T-helper 22 cell (primary cell): Measurements from ENCODE around the gene RGS7.
"Not testable (repeated sequence)": the region's sequence is repeated elsewhere in the genome, so short reads cannot be mapped to it uniquely, and the experiment has no call there.

ENCODE experiments used
- DNase-seq: peaks from one replicate; pipeline ENCODE4 v3.0.0-alpha.2; 2020; ENCODE audit warnings: low read depth

Gene RGS7

DNA sequence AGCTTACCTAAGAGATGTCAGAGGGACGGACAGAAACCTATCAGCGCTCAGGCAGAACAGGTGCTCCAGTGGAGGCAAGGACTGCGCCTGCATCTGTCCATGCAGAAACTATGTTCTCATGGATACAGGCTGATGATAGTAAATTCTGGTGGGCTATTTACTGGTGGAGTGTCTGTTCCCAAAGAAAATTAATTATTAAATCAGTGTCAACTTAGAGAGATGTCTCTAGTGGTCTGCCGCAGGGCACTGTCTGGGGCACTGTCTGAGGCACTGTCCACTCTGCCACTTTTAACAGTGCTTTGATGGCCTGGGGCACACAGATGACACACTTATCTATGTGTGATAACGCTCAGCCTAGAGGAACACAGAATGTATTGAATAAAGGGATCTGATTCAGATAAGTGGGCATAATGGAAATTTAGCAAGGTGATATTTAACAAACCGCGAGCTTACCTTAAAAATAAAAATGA is 148.1 kb downstream of the RGS7 start:
- DNase-seq, result no peak

DNA sequence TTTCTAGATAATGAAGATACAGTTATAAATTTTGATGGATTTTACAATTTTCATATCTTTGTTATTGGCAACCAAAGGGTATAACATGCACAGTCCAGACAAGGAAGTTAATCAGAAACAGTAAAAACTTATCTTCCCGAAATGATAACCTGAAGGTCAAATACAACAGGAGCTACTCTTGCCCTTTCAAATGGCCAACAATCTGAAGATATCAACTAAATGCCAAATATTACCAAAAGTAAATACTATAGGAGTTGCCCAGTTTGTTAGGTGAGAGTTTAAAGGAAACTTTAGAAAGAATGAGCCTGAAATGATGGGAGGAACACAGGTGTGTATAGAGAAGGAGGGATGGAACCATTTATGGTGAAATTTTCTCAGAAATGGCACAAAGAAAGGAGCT is 153.2 kb downstream of the RGS7 start:
- no peak for DNase-seq

DNA sequence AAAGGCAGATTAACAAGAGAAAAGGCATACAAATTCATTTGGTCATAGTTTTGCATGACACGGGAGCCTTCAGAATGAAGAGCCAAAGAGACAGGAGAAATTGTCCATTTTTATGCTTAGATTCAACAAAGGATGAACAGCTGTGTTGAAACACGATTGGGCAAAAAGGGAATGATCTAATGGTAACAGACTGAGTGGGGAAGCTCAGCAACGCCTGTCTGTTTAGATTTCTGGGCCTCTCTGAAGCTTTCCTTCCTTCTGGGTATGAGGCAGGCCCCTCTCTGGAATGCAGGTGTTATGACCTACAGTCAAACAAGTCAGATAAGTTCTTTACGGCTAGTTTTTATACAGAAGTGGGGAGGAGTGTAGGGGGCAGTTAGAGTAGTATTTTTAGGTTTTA is 154.6 kb downstream of the RGS7 start:
- DNase-seq, result no peak

DNA sequence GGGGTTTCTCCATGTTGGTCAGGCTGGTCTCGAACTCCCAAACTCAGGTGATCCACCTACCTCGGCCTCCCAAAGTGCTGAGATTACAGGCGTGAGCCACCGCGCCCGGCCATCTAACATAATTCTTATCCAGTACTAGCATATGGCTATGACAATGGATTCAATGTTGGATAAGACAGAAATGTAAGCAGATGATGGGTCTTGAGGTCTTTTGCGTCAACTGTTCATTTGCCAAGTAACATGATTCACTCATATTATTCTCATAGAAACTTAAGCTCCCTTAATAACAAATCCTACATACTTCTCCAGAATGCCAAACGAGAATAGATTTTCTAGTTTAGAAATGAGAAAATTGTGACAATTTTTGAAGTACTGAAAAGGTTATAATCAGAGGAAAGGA is 170.3 kb downstream of the RGS7 start:
- no peak for DNase-seq

DNA sequence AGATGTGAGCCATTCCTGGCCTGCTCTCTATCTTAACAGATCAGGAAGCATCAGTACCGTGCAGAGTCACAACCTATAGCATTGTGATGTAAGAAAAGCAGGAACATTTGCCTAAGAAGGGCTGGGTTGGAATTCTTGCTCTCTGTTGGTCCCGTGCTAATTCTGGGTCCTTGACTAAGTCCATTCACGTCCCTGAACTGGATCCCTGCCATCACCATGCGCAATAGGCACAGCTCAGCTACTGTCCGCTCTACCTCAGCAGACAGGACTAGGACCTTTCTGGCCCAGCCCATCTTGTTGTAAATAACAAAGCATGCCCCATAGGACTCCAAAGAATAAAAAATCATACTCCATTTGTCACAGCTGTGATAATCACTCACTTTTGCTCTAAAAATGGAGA is 175.0 kb downstream of the RGS7 start:
- no peak for DNase-seq

DNA sequence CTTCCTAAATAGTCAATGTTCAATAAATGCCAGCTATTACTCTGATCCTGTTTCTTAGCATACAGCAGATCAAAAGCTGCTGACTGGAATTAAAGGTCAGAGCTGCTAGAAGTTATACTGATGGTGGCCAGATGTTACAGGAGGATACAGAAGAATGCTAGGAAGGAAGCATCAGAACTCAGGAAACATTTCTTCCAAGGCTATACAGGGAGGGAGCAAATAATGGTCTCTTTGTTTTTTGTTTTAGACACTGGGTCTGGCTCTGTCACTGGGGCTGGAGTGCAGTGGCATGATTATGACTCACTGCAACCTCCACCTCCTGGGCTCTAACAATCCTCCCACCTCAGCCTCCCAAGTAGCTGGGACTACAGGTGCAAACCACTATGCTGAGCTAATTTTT is 175.5 kb downstream of the RGS7 start:
- DNase-seq, result no peak

DNA sequence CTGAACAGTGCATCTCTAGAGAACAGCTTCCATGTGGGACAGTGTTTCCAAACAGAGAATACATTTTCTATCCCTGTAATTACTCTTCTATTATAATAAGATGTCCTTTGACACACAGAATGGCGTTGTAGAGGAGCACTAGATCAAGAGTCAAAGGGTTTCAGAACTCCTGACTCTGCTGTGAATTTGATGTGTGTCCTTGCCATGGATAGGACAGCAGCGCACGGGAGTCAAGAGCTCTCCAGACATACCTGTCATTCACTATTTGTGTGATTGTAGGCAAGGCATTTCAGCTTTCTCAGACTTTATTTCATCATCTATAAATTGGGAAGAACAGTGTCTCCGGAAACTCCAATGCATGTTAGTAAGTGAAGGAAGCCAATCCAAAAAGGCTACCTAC is 176.4 kb downstream of the RGS7 start:
- DNase-seq, result no peak

DNA sequence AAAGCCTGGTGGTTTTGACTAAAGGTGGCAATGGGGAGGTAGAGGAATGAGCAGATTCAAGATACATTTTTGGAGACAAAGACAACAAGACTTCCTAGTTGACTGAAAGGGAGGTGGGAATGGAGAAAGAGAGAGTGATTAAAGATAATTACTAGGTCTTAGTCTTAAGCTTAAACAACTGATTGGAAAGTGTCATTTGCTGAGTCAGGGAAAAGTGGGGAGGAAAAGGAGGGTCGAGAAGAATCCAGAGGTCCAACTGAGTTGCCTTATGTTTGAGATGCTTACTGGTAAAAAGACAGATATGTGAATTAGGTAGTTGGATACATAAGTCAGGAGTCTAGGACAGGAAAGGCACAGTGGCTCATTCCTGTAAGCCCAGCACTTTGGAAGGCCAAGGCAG is 179.3 kb downstream of the RGS7 start:
- DNase-seq, result no peak

DNA sequence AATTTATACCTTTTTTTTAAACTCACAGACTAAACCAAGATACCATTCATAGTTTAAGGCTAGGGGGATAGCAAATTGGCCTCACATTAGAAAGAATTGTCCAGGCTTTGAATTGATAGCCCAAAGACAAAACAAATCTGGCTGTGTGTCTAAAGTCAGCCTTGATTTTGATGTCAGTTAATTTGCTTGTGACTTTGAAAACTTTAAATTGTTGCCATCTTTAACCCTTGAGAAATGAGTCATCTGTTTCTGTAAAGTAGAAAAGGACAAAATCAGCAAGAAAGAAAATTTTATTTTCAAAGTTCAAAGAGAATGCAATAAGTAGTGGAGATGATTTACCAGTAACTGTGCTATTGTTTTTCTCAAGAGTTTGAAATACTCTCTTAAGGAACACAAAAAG is 184.5 kb downstream of the RGS7 start:
- no peak for DNase-seq

DNA sequence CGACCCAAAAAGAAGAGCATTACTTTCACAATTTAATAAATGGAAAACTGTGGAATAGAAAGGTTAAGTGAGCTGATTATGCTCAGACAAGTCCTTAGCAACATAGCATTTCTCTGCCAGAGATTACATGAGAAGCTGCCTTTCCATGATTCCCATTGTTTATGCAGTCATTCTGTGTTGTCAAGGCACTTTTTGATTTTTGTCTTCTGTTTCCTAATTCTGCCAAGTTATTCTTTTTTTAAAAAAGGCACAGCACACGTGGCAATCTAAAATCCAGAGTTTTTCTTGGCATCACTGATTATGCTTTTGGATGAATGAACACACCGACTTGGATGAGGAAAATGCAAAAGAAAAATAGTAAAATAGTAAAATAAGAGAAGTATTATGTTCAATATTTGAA is 185.0 kb downstream of the RGS7 start:
- no peak for DNase-seq

DNA sequence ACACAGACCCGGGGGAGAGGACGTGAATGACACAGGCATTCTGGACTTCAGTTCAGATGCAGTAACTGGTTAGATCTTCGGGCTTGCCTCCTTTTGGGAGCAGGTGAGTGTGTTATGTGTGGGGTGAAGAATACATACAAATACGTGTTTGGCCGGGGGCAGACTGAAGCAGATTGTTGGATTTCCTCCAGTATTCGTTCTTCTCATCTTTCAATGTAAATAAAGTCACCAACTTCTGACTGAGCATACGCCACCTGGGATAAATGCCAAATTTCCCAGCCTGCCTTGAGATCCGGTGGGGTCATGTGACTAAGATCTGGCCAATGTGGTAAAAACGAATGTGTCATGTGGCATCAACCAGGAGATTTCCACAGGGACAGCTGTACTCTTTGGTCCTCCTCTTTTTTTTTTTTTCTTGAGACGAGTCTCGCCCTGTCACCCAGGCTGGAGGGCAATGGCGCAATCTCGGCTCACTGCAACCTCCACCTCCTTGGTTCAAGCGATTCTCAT is 189.8 kb downstream of the RGS7 start:
- no peak for DNase-seq

DNA sequence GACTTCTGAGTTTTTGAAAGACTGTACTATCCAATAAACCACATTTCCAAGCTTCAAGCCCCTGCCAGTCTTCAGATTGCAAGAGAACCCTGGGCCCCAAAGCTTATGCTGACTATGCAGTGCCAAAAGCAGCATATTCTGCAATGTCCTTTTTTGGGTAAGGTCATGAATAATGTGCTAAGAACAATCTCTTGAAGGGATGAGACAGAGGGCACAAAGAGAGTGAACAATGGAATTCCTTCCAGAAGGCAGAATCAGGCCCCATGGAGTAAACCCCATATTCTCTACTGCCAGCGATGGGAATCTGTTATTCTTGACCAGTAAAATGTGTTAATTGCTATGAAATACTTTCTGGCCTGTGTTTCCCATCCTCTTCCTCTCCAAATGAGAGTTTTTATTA is 190.4 kb downstream of the RGS7 start:
- DNase-seq, result no peak

DNA sequence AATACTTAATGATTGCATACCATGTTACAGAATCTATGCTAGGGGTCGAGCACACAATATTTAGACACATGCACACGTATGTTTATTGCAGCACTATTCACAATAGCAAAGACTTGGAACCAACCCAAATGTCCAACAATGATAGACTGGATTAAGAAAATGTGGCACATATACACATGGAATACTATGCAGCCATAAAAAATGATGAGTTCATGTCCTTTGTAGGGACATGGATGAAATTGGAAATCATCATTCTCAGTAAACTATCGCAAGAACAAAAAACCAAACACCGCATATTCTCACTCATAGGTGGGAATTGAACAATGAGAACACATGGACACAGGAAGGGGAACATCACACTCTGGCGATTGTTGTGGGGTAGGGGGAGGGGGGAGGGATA is 191.7 kb downstream of the RGS7 start:
- not testable (repeated sequence) for DNase-seq

DNA sequence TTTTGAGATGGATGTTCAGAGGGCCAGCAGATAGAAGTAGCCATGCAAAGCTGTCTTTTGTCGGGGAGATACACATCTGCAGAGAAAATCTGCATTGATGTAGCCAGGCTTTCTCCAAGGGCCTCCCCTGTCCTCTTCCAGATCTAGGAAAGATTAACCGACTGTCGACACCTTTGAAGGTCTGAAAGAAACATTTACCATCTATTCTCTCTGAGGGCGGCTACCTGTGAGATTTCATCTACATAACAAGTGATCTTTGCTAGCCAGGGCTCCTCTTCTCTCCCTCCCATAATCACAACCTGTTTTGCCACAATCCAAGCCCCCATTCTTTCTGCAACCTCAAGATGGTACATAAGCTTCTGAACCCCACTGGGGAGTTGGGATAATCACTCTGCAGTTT is 193.6 kb downstream of the RGS7 start:
- no peak for DNase-seq

DNA sequence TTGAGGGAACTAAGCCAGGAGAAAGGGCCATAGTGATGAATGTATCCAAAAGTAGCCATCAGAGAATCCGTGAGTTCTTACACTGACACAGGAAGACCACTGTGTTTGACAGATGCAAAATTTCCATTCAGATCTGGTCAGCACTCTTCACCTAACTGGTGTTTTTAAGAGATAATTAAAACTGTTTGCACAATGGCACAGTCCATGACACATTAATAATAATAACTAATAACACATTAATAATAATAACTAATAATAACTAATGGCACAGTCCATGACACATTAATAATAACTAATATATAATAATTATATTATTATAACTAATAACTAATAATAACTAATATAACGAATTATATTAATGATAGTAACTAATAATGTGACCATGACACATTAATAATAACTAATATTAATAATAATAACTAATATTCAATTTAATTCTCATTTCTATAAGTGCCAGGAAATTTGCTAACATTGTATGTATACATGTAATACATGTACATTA is 195.8 kb downstream of the RGS7 start:
- DNase-seq, result no peak

DNA sequence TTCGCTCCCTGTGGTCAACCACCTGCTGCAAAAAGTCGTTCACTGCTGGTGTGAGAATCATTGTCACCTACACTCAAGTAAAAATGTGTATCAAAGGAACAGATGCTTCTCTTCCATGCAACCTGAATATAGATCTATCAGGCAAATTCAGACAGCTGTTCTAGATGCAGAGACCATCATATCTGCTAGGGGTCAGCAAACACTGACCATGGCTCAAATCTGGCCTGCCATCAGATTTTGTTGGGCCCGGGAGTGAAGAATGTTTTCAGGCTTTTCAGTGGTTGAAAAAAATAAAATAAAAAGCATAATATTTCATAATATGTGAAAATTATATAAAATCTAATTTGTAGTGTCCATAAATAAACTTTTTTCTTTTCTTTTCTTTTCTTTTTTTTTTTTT is 199.6 kb downstream of the RGS7 start:
- no peak for DNase-seq

DNA sequence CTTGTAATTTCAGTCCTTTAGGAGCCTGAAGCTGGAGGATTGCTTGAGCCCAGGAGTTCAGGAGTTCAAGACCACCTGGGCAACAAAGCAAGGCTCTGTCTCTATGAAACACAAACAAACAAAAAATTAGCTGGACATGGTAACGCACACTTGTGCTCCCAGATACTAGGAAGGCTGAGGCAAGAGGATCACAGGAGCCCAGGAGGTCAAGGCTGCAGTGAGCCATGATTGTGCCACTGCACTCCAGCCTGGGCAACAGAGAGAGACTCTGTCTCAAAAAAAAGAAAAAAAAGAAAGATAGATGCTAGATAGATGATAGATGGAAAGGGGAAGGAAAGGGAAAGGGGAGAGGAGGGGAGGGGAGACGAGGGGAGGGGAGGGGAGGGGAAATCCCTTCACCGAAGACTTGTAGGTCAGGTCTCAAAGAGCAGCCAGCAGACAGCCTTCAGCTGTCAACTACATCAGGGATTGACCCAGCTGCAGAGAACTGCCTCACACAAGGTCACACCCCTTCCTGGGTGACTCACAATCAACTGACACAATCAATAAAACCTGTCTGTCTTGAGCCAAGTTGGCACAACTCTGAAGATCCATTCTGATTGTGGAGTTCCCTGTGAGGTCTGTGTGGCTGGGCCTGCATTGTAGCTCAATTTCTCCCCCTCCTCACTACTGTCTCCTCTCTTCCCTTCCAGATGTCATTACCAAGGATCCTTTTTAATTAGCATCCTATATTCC is 200.6 kb downstream of the RGS7 start:
- no peak for DNase-seq

DNA sequence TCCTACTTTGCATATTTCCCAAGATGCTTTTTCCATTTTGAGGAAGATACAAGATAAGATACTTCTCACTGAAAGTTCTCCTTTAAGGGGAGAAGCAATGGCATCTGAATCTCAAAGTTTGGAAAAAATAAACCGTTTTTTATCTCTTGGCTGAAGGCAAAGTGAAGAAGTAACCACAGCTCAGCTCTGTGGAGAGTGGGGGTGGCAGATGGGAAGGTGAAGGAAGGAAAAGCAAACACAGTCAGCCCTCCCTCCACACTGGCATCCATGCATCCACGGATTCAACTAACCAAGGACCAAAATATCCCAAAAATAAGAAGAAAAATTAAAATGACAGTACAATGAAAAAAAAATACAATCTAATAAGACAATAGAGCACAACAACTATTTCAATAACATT is 211.1 kb downstream of the RGS7 start:
- DNase-seq, result no peak

DNA sequence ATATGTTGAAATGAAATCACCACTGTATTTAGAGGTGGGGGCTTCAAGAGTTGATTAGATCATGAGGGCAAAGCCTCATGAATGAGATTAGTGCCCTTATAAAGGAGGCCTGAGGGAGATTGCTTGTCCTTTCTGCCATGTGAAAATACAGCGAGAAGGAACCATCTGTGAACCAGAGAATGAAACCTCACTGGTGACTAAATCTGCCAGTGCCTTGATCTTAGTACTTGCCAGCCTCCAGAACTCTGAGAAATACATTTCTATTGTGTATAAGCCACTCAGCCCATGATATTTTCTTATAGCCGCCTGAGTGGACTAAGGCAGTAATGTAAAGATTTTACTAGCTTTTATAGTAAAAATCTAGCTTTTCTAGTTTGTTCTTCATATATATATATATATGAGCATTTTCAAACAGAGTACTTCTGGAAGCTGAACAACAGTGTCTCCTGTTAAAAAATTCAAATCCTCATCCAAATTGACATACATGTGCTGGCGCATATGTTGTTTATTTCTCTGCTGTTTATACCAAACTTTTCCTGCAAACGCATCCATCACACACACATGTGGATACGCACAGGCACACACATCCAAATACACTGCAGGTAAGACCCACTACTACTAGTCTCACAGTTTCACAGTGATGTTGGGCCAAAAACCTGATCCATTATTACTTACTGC is 213.1 kb downstream of the RGS7 start:
- no peak for DNase-seq

DNA sequence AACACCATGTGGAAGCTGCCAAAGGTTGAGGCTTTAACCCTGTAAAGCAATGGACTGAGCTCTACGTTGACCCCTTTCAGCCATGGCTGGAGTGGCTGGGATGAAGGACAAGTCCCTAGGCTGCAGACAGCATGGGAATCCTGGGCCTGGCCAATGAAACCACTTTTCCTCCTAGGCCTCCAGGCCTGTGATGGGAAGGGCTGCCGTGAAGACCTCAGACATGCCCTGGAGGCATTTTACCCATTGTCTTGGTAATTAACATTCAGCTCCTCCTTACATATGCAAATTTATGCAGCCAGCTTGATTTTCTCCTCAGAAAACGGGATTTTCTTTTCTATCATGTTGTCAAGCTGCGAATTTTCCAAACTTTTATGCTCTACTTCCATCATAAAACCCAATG is 214.5 kb downstream of the RGS7 start:
- no peak for DNase-seq

DNA sequence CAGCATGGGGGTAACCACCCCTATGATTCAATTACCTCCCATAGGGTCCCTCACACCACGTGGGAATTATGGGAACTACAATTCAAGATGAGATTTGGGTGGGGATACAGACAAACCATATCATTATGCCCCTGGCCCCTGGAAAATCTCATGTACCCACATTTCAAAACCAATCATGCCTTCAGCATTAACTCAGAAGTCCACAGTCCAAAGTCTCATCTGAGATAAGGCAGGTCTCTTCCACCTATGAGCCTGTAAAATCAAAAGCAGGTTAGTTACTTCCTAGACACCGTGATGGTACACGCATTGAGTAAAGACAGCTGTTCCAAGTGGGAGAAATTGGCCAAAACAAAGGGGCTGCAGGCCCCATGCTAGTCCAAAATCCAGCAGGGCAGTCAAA is 215.4 kb downstream of the RGS7 start:
- not testable (repeated sequence) for DNase-seq

DNA sequence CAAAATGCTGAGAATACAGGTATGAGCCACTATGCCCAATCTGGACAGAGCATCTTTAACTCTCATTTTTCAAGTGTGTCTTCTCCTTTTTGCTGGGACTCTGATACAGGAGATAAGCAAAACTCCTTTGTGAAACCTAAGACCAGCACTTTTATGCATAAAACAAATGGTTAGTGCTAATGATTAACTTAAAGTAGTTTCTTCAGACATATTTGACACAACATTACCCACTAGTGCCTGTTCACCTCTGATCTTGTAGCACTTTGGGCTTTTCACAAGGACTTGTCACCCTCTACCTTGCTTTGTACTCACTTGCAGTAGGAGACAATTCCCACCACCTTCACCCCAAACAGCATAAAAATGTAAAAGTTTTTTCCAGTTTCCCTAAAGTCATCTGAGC is 216.3 kb downstream of the RGS7 start:
- DNase-seq, result no peak

DNA sequence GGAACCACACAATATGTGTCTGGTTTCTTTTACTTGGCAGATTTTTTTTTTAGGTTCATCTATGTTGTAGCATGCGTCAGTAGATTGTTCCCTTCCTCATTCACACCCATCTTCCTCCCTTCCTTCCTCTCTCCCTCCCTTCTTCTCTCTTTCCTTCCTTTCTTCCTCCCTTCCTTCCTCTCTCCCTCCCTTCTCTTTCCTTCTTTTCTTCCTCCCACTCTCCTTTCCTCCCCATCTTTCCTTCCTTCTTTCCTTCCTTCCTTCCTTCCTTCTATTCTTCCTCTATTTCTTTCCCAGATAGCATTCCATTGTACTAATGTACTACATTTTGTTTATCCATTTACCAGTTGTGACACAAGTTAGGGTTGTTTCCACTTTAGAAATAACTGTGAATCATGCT is 218.0 kb downstream of the RGS7 start:
- no peak for DNase-seq

DNA sequence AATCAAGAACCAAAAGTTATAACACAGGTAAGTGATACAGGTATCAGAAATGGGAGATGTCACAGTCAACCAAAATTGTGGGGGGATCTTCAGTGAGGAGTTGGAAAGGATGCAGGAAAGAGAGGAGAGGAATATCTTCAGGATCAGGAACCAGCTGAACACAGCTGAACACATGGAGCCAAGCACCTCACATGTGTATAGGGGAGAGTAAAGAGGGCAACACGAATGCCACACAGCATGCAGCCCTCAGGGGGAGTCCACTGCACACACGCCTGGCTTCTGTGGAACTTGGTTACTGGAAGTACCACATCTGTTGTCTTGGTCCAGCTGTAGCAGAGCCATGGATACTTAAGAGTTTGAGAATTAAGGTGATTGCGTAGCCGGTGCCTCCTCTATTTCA is 218.8 kb downstream of the RGS7 start:
- no peak for DNase-seq
